ENCODE measurements around the gene DPYSL3.

The DPYSL3 gene

DNA sequence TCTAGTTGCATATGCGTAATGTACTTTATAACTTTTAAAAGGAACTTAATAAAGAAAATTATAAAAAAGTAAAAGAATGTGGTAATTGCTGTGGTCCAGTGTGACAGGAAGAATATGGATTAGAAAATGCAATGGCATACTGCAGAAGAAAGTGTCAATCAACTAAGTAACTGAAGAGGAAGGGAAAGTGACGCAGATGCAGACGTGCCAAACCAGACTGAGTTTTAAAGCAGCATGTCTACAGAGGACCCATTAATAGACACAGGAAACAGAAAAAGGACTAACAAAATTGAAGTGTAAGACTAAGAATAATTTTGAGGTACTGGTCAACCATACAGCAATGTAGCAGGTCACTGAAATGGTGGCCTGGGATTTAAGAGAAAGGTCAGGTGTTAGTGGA is 73.3 kb downstream of the DPYSL3 start:
- no peak for DNase-seq

DNA sequence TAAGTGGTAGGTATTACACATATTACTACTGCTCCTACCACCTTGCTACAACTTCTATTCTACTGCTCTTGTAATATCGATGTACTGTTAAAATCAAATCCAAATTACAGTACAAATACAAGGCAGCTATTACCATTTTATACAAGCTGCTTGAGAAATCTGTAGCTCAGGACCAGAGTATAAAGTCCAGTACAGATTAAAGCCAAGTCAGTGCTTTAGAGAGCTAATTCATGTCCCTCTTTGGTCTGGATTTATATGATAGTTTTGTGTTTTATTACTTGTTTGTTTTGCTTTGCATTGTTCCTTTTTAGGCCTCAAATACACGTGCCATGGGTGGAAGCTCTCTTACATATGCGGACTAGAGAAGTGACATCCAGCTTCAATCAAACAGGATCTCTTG is 75.8 kb downstream of the DPYSL3 start:
- no peak for DNase-seq

DNA sequence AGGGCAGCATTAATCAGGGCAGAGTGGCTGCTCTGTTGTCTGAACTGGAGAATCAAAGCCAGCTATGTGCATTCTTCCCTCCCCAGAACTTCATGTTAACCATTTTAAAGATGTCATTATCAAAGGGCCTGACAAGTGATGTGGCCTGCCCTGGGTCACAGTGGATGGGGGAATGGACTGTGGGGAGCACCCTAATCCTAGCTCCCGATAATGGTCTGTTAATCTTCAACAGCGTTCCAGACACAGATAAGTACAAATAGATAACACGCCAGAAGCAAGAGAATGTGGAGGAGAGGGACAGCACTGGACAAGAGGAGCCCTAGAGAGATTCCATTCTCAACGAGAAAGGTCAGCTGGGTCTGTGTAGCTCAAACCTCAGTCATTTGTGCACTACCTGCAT is 77.5 kb downstream of the DPYSL3 start:
- DNase-seq = no peak

DNA sequence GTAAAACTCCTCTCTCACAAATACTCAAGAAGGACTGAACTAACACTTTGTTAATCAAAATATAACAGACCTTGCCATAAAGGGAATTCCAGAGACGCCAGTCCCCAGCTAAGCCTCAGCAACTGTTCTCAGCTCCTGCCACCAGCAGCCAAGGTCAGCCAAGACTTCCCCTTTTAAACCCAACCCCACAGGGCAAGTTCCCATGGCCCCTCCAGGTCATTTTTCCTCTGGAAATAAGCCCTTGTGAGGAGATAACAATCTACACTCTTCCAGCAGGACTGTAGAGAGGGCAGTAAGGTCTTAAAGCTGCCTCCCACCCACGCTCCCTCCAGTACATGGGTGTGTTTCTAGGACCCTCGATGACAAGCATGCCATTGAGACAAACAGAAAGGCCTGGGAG is 78.3 kb downstream of the DPYSL3 start:
- DNase-seq = no peak

DNA sequence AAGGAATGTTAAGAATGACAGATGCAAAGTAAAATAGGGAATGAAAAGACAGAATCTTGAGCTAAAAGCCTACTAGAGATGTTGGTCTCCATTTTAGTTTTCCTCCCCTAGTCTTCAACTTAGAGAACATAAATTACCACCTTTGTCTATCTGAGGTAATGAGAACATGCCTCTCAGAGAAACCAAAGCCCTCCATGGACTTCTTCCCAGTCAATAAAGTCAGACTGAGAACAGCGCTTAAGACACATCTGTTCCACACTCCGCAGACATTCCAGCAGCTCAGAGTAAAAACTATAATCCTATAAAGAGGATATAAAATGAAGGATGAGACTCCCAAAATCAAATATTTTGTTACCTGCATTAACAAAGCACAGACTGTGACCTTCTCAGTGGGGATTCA is 79.2 kb downstream of the DPYSL3 start:
- no peak for DNase-seq

DNA sequence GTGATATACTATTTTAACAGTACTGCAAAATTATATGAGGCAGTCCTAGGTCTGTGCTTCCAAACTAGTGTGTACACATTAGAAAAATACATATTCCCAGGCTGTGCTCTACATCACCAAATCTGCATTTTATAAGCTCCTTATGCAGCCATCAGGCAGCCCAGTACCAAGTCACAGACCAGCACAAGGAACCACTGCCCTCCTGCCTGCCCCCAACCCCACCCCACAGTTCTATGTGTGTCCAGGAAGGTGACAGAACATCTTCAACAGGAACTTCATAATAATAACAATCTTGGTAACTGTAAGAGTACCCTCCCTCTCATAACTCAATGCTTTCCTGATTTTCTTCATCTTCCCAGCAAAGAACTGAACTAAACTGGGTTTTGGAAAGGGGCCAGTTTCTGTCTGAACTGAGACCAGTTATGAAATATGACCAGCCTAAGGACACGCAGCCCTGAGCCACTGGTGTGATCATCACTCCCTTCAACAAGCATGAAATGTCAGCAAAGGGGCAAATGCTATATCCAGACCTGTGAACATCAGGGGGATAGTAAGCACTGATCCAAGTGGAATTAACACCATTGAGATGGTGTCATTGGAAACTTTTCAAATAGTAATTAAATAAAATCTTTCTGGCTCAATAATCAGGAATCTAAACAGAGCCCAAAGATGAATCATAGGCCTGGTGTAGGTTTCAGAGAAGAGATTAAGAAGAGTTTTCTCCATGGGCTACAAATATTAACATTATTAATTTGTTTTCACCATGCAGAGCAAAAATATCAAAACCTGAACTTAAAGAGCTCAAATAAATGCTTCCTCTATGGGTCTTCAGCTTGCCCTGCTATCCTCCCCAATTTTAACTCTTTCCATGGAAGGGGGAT is 82.1 kb downstream of the DPYSL3 start:
- DNase-seq = no peak

DNA sequence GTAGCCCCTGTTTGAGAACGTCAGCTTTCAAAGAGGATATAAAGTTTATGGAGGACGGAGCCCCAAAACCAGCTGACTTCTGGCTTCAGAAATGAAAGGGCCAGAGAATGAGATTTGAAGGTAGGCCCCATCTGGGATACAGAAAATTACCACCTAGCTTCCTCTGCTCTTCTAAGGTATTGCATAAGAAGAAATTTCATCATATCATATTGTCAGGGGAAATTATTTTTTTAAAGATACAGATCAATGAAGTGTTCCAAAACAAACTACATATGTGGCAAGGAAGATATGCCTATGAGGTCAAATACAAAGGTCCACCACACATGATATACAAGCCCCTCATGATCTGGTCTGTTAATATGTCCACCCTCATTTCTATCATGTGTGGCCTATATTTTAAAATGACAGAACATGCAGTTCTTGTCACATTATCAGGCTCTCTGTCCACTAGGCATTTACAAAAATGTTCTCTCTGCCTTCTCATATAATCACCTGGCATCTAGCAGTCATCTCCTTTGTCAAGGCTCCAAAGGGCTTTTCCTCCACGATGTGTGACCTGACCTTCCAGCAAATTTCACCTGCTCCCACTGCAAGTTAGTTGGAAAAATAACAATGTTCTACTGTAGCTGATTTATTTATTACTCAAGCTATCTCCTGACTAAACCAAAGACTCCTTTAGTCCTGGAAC is 83.1 kb downstream of the DPYSL3 start:
- DNase-seq = no peak

DNA sequence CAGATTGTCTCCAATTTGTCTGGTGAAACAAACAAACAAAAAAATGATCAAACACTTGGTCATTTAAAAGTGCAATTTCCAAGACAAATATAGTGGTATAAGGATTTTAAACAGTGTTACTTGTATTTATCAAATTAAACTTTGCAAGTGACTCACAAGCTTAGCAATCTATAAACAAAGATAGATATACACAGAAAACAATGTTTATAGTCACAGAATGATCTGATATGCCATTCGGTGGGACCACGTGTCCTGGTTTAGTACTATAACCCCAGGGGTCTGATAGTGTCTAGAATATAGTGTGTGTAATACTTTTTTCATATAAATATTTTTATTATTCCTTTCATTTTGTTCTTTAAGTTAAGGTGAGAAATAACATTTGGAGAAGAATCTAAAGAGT is 91.3 kb downstream of the DPYSL3 start:
- no peak for DNase-seq

DNA sequence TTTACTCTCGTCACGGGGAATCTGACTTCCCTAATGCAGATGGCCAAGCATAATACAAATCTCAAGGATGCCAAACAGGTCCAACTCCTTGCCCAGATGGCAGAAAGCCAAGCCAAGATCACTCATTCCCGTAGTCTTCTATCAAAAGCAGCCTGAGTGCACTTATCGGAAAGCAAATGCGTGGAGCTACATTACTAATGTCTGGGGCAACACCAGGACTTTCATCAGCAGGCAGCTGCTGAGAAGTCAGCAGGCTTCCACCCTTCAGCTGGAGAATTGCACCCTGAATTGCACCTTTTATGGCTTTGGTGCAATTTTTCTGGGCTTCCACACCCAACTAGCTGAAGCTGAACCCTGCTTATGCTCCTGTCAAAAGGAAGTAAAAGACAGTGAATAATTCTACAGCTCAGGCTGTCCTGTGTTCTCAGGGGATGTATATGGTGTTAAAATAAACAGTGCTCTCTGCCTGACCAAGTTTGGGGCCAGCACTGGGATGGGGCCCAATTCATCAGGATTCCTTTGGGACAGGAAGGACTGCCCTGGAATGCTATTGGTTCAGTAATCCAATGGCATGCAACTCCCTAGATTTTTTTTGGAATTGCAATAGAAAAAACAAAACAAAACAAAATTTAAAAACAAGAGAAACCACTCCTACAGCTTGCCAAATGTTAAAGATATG is 92.6 kb downstream of the DPYSL3 start:
- no peak for DNase-seq

DNA sequence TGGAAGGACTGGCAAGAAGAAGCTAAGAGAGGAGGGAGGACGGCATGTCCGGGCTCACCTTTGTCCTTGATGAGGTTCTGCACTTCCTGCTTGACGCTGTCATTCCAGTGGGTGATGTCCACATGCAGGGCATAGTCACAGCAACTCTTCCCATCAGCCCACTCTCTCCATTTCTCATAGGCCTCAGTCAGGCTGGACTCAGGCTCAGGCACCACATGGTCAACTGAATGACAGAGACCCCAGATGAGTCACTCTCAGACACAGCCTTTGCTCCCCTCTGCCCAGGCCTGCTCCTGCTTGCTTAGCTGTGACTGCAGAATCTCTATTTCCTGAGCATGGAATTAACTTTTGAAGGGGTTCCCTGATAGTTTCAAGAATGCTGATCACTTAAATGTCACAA is 94.2 kb downstream of the DPYSL3 start:
- no peak for DNase-seq

DNA sequence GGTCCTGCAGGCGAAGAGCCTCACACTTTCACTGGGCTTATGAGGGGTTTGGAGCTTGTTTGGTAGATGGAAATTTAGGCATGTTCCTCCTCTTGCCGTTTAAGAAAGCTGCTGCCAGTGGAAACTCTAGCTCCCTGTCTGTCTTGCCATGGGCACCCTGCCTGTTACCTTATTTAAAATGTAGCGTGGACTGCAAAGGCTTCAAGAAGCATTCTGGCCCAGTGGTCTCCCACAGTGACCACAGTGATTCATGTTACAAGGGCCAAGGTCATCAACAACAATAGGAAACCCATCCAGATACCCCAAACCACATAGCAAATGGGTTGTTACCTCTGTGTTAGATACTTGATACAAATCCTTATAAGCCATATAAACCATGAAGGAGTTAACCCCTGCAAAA is 96.6 kb downstream of the DPYSL3 start:
- DNase-seq = no peak

DNA sequence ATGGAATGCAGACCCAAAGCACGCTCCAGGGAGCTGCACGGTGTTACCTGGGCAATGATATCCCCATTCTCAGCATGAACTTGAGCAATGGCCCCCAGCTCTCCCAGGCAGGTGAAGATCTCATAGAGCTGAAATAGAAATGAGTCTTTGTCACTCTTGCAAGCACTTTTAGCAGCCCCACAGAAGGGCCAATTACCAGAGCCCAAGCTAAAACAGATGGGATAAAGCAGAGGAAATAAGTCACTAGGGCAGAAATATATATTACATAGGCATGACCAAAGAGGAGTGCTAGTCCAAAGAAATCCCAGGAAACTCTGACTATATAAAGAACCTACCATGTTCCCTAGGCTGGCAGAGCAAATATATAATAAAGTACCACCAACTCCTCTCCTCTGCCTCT is 97.3 kb downstream of the DPYSL3 start:
- DNase-seq = no peak

DNA sequence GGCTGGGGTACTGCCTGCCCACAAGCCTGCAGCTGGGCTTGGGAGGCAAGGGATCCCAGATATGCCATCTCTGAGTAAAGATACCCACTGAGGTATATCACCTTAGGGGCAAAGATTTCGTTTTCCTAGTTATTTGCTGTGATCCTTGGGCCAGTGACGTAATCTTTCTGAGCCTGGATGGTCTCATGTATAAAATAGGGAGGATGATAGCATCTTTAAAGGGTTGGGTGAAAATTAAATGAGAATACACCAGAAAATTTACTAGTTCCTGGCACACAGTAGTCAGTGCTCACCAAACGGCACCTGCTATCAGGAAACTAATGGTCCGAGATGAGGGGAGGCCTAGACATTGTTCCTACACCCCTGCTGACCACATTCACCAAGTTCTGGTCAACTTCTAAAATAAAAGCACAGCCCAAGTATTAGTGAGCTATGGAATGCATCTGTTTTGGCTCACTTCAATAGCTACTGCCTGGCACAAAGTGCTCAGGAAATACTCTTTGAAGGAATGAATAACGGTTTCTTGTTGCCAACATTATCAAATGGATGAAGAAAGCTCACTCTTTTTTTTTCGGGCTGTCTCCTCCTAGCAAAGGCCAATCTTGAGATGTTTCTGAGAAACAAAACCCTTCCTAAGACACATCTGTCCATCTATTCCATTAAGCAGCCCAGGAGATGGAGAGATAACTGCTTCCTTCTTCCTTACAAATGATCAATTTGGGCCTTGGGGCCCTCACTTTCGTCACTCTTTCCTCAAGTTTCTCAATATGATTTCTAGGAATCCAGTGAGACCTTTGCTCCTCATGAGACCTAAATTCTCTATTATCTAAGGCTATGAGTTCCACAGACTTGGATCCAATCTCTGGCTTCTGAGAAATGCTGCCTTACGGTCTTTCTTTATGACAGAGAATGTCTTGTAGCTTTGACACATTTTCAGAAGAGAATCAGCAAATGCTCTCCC is 98.2 kb downstream of the DPYSL3 start:
- DNase-seq = no peak

DNA sequence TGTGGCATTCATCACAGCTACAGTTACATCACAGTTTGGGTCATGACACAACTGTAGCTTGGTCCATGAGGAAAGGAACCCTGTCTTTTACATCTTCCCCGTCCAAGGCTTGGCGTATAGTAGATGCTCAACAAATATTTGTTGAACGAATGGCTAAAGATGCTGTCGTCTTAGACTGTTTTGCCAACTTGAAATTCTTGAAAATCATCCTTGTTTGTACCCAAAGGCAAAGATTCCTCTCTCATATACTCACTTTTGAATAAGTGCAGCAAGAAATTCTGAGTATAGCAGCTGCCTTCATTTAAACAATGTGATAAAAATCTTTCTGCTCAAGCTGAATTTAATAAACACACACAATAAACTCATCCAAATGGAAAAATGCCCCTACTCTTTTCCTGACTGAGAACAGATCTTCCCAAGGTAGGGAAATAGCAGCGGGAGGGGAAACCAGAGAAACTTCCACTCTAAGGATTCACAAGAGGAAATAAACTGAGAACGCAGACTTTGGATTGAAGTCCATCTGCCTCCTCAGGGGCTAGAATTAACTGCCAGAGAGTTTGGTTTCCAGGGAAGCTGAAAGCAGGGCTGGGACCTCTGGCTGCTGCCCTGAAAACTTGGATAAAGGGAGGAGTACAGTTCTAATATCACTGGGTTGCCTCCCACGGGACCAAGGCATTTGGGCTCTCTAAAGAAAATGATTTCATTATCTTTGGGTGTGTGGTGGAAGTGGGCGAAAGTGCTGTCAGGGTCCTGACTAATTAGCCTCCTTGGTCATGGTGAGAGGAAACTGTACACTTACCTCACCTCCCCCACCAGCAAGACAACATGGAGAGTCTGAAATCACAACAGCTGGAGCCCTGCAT is 99.1 kb downstream of the DPYSL3 start:
- no peak for DNase-seq

DNA sequence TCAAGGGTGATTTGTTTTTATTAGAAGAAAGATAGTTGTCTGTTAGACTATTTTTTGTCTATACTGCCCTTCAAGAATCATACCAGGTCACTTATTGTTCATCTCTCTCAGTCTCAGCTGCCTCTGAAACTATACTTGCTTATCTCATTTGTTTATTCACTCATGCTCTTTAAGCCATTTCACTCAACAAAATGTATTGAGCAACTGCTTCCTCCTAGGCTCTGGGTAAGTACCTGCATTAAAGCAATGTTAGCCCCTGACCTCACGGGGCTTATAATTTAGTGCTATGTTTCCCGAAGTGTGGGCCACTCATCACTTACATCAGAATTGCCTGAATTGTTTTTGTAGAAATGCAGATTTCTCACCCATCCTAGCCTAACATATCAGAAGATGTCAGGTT is 100.9 kb downstream of the DPYSL3 start:
- DNase-seq = no peak

DNA sequence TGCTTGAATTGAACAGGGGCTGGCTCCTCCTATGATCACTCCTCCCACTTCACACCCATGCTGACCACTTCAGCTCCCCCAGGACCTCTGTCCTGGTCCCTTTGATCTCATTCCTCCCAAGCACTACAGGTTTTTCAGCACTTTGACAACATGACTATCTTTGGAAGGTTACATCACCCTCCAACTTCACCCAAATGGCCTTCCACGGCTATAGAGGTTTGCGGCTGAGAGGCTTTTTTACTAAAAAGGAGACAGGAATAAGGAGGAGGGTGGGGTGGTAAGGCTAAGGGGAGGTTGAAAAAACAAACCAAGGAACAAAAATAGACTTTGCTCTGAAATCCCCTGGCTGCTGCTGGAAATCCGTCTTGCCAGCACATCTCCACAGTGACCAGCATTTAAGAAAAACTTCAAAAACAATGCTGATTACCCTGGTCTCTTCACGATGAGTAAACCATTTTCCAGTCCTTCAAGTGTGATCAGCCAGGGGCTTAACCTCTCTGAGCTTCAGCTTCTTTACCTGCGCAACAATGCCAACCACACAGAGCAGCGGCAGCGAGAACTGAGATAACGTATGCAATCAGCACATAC is 102.7 kb downstream of the DPYSL3 start:
- DNase-seq = no peak

DNA sequence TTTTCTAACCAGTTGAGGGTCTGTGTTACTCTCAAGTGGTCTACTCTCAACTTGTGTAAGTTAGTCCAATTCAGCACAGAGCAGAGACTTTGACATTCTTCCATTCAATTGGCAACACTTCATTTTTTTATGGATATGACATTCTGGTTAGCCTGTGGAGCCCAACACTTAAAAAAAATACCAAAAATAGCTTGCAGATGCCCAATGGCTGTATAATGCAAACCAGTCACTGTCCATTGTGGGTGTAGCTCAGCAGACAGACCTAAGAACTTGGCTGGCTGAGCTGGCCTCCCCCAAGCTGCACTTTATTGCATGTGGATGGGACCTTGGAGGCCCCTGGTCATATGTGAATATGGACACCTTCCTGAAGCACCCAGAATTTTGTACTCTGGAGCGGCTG is 103.2 kb downstream of the DPYSL3 start:
- DNase-seq = no peak

DNA sequence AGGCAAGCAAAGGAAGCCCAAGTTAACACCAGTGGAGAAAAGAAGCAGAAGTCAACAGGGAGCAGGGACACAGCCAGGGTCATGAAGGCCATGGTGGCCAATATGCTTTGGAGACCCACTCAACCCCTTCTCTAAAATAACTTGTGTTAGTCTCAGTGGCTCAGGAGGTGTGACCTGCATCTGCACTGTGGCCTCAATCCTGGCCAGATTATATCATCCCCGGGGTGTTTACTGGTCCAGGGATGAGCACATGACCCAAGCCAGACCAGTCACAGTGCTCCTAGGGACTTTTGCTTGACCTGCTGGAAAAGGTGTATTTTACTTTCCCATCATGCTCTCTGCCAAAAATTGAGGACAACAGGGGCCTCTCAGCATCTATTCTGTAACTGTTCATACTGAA is 105.2 kb downstream of the DPYSL3 start:
- DNase-seq = no peak

DNA sequence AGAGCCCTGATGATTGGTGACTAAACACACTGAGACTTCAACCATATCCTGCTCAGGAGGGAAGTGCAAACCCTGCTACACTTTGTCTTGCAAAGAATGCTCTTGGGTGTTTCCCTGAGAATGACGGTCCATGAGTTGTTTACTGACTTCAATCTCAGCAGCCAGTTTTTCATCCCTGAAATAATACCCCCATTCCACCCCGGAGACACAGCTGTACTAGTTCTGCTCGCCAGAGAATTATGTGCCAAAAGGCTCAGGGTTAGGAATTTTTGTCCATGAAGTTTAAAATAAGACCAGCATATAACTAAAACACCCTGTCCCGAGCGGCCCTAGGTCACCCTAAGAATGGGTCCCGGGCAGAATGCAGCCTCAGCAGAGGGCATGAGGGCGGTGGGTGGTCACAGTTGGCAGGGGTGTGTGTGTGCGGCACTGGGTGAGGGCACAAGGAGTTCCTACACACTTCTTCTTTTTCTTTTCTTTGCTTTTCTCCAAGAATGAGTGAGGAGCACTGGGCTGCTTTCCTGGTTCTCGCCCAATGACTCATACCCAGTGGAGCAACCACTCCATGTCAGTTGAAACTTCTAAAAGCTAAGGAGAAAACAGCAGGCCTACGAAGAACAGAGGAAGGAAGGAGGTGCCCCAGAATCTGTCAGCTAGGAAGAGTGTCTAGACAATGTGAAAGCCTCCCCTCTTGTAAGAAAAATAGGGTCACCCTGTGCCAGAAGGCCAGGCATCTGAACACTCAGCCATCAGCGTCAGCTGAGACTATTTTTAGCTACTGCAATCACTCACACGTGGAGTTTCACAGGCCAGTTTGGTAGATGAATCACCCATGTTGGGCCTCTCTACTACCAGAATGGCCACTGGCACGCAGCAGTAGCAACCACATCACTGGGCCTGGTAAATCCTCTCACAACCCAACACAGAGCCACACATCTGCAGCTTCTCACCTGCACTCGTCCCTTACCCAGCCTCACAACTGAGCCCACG is 105.9 kb downstream of the DPYSL3 start:
- peak in 1 of 2 donors; percentile 14 for DNase-seq

DNA sequence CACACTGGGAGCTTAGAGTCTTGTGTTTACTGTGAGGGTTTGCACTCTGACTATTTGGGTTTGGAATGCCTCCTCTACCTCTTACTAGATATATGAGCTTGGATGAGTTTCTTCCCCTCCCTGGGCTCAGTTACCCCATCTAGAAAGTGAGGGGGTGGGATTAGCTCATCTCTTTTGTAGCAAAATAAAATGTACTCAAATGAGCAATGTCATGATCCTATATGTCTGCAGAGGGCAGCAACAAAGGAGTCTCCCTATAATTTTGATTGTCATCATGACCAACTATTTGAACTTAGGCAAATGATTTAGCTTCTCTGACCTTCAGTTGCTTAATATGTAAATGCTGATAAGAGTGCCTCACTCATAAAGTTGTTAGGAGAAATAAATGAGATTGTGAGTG is 109.0 kb downstream of the DPYSL3 start:
- DNase-seq = no peak
